PC-9 (cell line): ENCODE measurements around the gene ITGB8. TPM values are rescaled to one million over a fixed set of nuclear protein-coding genes. Genes with fewer than 3 reads are reported as not detected.

Source experiments
- BruUV-seq: library from RNA; stranded (reverse); fragments of 400-500 nt; replicated peaks from 2 replicates; lab custom pipeline; 2021; lab: Mats Ljungman, UMichigan
- CTCF ChIA-PET: fragments of 300-600 bp; sonication (Branson Sonifier 250); formaldehyde crosslinking; loops from one replicate; lab custom pipeline; 2022; ENCODE audit warnings: antibody characterized with exemption; lab: Charles Lee
- POLR2A ChIA-PET: fragments of 300-600 bp; sonication (Branson Sonifier 250); formaldehyde crosslinking; loops from one replicate; lab custom pipeline; 2022; ENCODE audit warnings: antibody characterized with exemption; ENCODE audit not compliant: unreplicated experiment; lab: Charles Lee
- DNase-seq, 2 experiments: peaks; one replicate each; pipeline versions ENCODE4 v3.0.0 to v3.0.0-alpha.2; 2015 to 2022; ENCODE audit warnings: mixed read lengths in 1 of 2
- H2AFZ ChIP-seq: fragments of 200-600 bp; sonication (generic); 2 replicates; pipeline ENCODE4 v1.8.1; 2017; ENCODE audit warnings: antibody characterized with exemption
- H3F3A ChIP-seq: fragments of 200-600 bp; sonication (generic); 2 replicates; pipeline ENCODE4 v1.8.1; 2017; ENCODE audit warnings: antibody characterized with exemption, mild to moderate bottlenecking, low read depth; ENCODE audit not compliant: insufficient read depth
- H3K27ac ChIP-seq: fragments of 200-600 bp; sonication (generic); 2 replicates; pipeline ENCODE4 v1.6.1; 2016; ENCODE audit warnings: mixed run types
- H3K27me3 ChIP-seq: fragments of 200-600 bp; sonication (generic); 2 replicates; pipeline ENCODE4 v1.6.1; 2016; ENCODE audit warnings: low read depth, mixed run types; ENCODE audit not compliant: insufficient read depth
- H3K36me3 ChIP-seq: fragments of 200-600 bp; sonication (generic); 2 replicates; pipeline ENCODE4 v1.6.1; 2016; ENCODE audit warnings: low read depth, mixed run types
- H3K4me1 ChIP-seq: fragments of 200-600 bp; sonication (generic); replicated peaks from 2 replicates; pipeline ENCODE4 v1.6.1; 2016; ENCODE audit warnings: mixed run types; ENCODE audit not compliant: insufficient read depth
- H3K4me2 ChIP-seq: fragments of 200-600 bp; sonication (generic); 2 replicates; pipeline ENCODE4 v1.6.1; 2017; ENCODE audit warnings: mixed run types
- H3K4me3 ChIP-seq: fragments of 200-600 bp; sonication (generic); 2 replicates; pipeline ENCODE4 v1.6.1; 2016; ENCODE audit warnings: mixed run types
- H3K79me2 ChIP-seq: fragments of 200-600 bp; sonication (generic); 2 replicates; pipeline ENCODE4 v1.6.1; 2017; ENCODE audit warnings: low read depth, mixed run types
- H3K9me2 ChIP-seq: fragments of 200-600 bp; sonication (generic); 2 replicates; pipeline ENCODE4 v1.8.1; 2017; ENCODE audit warnings: mild to moderate bottlenecking; ENCODE audit not compliant: insufficient read depth
- H3K9me3 ChIP-seq: fragments of 200-600 bp; sonication (generic); 2 replicates; pipeline ENCODE4 v1.8.1; 2016; ENCODE audit warnings: low read depth; ENCODE audit not compliant: insufficient read depth
- H4K20me1 ChIP-seq: fragments of 200-600 bp; sonication (generic); 2 replicates; pipeline ENCODE4 v1.8.1; 2017; ENCODE audit not compliant: insufficient read depth
- CTCF ChIP-seq: fragments of 200-600 bp; sonication (generic); conservative IDR thresholded peaks from 2 replicates; pipeline ENCODE4 v1.6.1; 2017; ENCODE audit warnings: mixed run types, antibody characterized with exemption, mild to moderate bottlenecking, moderate library complexity
- EZH2 ChIP-seq: fragments of 200-600 bp; sonication (generic); IDR thresholded peaks from 2 replicates; pipeline ENCODE4 v1.8.0; 2017; ENCODE audit warnings: antibody characterized with exemption, low read depth
- intact Hi-C: fragments of 100-400 bp; cut with micrococcal nuclease; formaldehyde crosslinking; loops from one replicate; pipeline ENCODE4 v1.10.0; 2022; ENCODE audit not compliant: unreplicated experiment
- total RNA-seq: library from RNA; stranded (reverse); gene quantifications from 2 replicates; pipeline ENCODE4 v1.2.3, GENCODE V29; 2021

The ITGB8 gene
- total RNA-seq, 1 experiment from 2014 or later, result 20.1 TPM

GRCh38 chr7:20424500-20424899 lies 93.8 kb downstream of the ITGB8 start:
- DNase-seq, result no peak
- Histone ChIP-seq H3K27me3 (no peaks in the 10 kb centered on the region), H2AFZ (peak overlapping the region; percentile 29; the same call in 1 of the 2 replicates), H3K4me3 (no peak overlapping the region), H3K4me1 (no peaks in the 10 kb centered on the region), H3K36me3 (no peaks in the 10 kb centered on the region), H4K20me1 (no peaks in the 10 kb centered on the region), H3K79me2 (no peaks in the 10 kb centered on the region), H3K9me2 (peaks cover 4% of the 10 kb centered on the region; the same call in 1 of the 2 replicates), H3K4me2 (no peak overlapping the region), H3F3A (no peaks in the 10 kb centered on the region), H3K27ac (no peak overlapping the region), H3K9me3 (peaks cover 8% of the 10 kb centered on the region; the same call in 1 of the 2 replicates)
- CTCF ChIA-PET, result interaction anchor here (0.7 kb wide), 1 partner anchor 1902 kb away, joined by 7 read pairs; no protein-coding TSS in a partner anchor
- no TSS peak for BruUV-seq
- intact Hi-C loops, result no loop called here
- POLR2A ChIA-PET, result no interaction called here
- TF ChIP-seq EZH2 (no peak), CTCF (no peak)

GRCh38 chr7:20430664-20431063 lies 100.0 kb downstream of the ITGB8 start:
- no peaks in the 10 kb centered on the region for H3K27me3 ChIP-seq
- H3K27ac ChIP-seq, result no peak overlapping the region
- no peaks in the 10 kb centered on the region for H3K36me3 ChIP-seq
- H3K4me1 ChIP-seq, result no peaks in the 10 kb centered on the region
- H3K9me3 ChIP-seq, result peaks cover 5% of the 10 kb centered on the region; the same call in 1 of the 2 replicates
- POLR2A ChIA-PET, result no interaction called here
- no peak overlapping the region for H3K4me2 ChIP-seq
- H2AFZ ChIP-seq, result peak overlapping the region; percentile 12; the same call in 1 of the 2 replicates
- H3K9me2 ChIP-seq, result no peaks in the 10 kb centered on the region
- H3K79me2 ChIP-seq, result no peaks in the 10 kb centered on the region
- CTCF ChIA-PET, result no interaction called here
- intact Hi-C loops, result no loop called here
- no peaks in the 10 kb centered on the region for H3F3A ChIP-seq
- no peaks in the 10 kb centered on the region for H4K20me1 ChIP-seq
- no peak for TF ChIP-seq CTCF
- no peak for TF ChIP-seq EZH2
- H3K4me3 ChIP-seq, result no peak overlapping the region
- no TSS peak for BruUV-seq
- no peak for DNase-seq

- Histone ChIP-seq H3K27me3 (no peaks in the 10 kb centered on the region), H3K36me3 (no peaks in the 10 kb centered on the region), H3F3A (no peaks in the 10 kb centered on the region), H3K79me2 (no peaks in the 10 kb centered on the region), H3K27ac (no peak overlapping the region), H3K4me3 (no peak overlapping the region), H2AFZ (peak overlapping the region; percentile 12; the same call in 1 of the 2 replicates), H3K9me2 (no peaks in the 10 kb centered on the region), H4K20me1 (no peaks in the 10 kb centered on the region), H3K4me1 (no peaks in the 10 kb centered on the region), H3K4me2 (no peak overlapping the region), H3K9me3 (peaks cover 5% of the 10 kb centered on the region; the same call in 1 of the 2 replicates)
- intact Hi-C loops, result no loop called here
- no TSS peak for BruUV-seq
- no peak for TF ChIP-seq EZH2
- no peak for TF ChIP-seq CTCF
- ChIA-PET POLR2A (no interaction called here), CTCF (no interaction called here)
- no peak for DNase-seq
Observed at GRCh38 chr7:20431146-20431545, 100.4 kb downstream of the ITGB8 start.
